GM21390 (cell line): ENCODE results near the gene LTBP1.

Source experiments
- ATAC-seq: cut with Tn5 transposase; IDR thresholded peaks from one replicate; pipeline ENCODE4 v1.9.1; 2021; ENCODE audit not compliant: unreplicated experiment

The LTBP1 gene

DNA sequence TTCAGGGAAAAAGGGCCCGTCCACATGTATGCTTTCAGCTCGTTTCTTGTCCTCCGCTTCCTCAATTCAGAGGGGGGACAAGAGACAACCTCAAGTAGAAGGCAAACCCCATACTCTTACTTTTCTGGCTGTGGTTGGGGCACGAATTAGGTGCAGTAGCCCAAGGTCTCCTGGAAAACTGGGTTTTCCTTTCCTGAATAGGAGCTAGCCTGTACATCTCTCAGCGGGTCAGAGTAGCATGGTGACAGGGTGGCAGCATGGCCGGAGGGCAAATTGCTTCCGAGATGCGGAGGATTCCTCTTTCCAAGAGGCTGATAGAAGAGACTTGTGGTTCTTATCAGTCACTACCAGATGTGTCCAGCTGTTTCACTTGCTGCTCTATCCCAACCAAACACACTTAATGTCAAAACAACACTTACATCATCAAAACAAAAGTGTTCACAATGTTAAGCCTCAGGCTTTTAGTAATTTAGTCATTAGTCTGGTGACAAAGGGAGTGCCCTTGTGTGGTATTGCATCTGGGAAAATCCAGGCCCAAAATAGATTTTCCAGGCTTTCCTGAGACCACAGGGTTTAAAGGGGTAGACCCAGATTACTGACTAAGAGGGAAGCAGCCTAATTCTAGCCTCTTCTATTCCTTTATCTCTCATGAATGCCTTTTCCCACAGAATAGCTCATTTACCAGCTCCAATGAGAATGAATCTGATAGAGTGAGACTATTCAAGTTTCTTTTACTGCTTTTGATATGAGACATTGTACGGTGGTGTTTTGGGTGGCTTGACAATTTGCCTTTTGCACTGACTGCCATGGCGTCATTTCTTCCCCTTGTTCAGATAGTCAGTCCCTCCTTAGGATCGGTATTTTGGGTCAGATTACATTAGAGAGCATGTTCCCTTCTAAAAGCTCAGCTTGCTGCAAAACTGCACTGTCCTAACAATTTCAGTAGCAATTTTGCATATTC lies 162.0 kb downstream of the LTBP1 start:
- ATAC-seq = no peak

DNA sequence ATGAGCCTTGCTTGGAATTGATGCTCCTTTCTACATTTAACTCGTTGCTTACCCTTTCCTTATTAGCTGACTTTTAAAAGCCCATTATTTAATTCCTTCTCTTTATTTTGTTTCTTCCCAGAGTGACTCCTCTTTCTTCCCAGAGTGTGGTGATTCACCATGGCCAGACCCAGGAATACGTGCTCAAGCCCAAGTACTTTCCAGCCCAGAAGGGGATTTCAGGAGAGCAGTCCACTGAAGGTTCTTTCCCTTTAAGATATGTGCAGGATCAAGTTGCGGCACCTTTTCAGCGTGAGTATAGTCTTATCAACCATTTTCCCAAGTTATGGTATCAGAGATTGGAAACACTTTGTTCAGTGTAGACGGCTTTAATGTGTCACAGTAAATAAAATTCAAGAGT lies 163.7 kb downstream of the LTBP1 start:
- ATAC-seq = no peak

DNA sequence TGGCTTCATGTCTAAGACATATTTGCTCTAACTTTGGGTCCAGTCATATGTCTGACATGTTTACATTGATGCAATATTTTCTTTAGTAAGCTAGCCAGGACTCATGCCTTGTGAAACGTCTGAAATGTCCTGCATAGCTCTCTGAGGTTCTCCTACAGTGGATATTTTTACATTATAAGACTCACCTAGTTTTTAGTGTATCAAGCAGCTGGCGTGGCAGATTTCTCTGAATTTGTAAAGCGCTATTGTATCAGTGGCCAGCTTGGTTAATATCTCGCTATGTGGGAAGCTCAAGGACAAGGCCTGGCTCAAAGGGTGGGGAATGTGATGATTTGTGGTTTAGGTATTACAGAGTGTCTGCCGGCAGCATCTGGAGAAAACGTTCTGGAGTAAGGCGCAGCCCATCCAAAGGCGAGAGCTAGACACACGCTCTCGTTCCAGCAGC lies 164.3 kb downstream of the LTBP1 start:
- no peak for ATAC-seq

DNA sequence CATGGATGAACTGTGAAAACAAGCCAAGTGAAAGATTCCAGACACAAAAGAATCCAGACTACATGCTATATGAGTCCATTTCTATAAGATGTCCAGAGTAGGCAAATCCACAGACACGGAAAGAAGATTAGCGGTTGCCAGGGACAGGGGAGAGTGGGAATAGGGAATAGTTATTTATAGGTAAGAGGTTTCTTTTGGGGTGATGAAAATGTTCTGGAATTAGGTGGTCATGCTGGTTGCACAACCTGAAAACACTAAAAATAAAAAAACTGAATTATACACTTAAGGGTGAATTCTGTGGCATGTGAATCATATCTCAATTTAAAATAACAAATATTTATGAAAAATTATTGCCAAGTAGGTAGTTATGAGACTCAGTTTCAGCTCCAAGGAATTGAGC lies 168.4 kb downstream of the LTBP1 start:
- no peak for ATAC-seq

DNA sequence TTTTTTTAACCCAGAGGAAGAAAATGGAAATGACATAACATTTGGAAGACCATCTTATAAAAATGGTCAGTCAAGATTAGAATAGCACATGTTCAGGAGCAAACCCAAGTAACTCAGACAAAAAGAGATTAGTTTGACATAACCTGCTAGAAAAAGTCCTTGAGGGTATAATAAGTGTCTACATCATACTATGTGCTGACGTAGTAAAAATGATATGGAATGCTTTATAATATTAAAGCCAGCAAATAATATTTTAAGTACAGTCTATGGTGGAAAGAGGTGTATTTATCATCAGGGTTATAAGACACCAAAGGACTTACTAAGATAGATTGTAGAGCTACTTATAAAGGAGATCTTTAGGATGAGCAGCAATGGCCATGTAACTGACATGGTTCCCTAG lies 169.0 kb downstream of the LTBP1 start:
- no peak for ATAC-seq

DNA sequence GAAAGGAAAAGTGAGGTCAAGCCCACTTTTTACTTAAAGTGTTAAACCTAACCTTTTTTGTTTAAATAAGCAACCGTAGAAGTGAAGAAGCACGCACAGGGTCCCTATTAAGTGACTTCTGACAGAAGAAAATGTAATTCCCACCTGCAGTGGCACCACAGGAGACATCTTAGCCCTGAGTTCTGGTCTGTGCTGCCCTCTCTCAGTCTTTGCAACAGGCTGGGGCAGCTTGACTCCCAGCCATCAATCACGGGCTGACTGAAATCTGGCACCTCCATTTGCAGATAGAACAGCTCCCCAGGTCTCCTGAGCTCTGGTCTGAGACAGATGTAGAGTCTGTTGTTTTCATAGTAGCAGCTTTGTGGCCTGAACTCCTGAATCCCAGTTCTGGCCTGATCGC lies 170.0 kb downstream of the LTBP1 start:
- no peak for ATAC-seq

DNA sequence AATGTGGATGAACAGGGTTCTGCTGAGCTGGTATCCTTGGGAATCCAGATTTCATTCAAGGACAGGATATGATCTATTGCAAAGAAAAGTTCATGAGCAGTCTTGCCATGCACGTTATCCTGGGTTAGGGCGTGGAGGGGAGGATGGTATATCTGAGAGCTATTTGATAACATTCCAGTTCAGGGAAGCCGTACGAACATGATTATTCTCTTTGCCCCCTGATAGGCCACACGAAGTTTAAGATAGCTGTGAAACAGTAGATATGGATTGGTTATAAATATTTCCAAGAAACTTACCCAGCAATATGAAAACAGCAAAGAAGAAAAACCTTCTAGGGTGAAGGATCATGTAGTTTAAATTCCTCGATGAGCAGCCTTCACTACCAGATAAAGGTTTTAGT lies 171.9 kb downstream of the LTBP1 start:
- ATAC-seq = no peak

DNA sequence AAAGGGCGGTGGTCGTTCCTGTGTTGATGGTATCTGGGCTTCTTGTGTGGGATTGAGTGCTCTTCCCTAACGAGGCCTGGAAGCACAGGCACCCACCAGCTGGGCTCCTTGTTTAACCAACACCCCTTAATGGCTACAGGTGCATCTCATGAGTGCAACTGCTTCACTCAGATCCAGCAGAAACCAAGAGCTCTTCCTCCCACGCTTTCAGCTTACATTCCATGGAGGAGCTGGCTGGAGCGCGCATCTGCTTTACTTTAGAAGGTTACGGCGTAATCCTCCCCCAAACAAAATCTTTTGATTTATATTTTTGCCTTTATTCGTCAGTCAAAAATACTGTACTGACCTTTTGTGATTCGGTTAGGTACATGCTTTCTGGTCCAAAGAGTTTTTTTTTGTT lies 174.7 kb downstream of the LTBP1 start:
- no peak for ATAC-seq

DNA sequence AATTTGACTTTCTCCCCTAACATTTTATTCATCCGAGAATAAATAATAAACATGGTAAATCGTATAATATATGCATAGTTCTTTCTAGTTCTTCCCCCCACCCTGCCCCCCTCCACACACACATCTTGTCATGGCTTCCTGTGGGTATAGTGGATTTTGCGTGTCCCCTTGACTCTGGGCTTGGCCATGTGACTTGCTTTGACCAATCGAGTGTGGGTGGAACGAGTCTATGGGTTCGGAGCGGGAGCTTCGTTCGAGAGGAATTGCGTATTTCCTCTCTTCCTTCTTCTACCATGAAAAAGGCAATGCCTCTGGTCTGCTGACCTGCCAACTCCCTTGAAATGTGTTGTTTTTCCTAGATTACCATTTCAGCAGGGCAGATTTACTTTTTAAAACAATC lies 175.2 kb downstream of the LTBP1 start:
- no peak for ATAC-seq

DNA sequence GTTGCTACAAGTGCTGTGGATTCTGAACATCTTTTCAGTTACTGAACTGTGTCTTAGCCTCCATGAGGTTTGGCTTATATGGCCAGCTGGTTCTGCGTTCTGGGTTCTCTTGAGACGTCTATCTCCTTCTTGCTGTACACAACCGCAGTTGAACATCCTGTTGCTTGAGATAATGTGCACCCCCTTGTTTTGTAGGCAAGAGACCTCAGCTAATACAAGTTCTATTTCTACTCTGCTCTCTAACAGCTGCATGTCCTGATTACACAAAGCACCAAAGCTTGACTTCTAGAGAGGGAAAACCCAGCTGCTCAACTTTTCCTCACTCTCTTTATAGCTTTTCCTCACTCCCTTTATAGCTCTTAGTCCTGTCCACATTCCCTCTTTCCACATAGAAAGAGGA lies 176.0 kb downstream of the LTBP1 start:
- no peak for ATAC-seq

DNA sequence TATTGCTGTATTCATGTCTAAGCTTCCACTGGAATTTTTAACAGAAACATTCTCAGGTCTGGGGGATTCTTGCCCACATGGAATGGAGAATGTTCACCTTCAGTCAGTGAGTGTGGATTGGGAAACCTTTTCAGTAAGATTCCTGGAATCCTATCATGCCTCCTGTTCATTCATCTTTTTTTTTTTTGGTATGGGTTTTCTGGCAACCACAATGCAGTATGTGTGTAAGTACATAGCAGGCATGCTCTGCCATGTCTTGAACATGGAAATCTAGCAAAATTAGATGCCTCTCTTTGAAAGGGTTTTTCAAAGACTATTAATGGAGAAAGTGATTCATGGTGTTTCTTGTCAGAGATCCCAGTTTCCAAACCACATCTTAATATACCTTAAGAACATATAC lies 176.5 kb downstream of the LTBP1 start:
- no peak for ATAC-seq

DNA sequence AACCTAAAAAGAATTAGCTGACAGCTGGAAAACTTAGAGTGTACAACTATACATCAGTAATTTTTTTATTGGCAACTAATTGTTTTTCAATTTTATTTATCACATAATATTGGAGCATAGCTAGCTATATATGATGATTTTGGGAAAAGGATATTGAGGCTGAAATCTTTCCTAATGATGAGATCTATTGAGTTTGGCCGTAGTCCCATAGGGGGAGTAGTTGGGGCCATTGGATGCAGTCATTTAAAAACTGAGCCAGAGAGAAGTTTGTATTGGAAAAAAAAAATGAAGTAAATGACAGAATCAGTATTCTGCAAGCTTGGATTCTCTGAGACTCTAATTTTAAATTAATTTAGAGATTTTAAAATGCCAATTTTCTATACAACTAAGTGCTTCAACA lies 179.8 kb downstream of the LTBP1 start:
- no peak for ATAC-seq

DNA sequence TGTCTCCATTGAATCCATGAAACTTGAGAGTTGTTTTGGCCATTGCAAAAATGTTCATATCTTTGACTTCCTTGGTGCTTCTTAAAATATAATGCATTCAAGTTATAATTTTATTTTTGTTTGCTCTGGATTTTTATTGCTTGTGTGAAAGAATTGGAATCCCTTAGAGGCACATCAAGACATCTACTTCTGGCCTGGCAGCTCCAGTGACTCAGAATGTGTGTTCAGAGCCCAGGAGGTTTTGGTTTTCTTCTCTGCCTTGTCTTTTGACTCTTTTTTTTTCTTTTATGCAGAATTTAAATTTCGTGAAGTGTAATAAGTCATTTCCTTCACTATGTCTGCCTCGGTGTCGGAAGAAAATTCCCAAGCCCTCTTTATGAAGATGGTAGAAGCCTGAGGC lies 180.2 kb downstream of the LTBP1 start:
- ATAC-seq = no peak

DNA sequence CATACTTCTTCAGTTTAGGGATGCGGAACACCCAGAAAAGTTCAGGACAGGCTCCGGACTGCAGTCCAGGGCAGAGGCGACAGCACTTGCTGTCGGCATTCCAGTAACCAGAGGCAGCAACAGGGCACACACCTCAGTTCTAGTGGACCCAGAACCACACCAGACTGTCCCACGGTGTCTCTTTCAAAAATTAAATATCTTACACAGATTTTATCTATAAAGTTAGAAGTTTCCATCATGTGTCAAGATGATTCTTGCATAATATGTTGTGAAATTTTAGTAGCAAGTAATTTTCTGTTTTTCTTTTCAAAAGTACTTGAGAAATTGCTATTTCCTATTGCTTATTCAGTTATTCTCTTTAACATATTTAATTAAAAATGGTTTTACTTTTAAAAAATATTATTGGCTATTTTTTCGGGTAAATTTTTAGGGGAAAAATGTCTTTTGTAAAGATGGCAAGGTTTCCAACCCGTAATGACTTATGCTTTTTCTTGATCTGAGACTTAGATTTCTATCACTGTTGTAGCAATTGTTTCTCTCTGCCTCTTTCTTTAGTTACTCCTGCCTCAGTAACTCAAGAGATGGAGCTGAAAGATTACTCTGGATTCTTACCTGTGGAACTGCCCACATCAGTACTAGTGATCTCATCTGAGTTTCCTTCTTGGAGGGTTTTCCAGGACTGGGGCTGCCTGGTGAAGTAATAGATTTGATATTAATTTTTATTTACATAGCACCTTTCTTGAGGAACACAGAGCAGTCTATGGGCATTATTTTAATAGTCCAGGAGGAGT lies 182.7 kb downstream of the LTBP1 start:
- no peak for ATAC-seq

DNA sequence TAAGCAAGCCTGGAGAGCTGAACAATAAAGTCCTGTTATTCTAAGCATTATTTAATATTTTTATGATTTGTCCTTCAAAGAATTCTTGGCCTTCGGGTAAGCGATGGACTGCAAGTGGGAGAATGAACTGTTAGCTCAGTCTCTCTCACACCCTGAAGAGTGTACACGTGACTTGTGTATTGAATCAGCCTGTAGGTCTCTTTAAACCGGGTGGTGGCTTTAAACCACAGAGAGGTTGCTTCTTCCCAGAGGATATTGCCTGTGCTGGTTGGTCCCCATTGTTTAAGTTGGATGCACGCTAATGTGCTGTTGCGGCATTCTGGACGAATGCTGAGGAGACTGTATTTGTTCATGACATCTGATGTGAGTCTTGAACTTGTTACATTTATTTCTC lies 183.3 kb downstream of the LTBP1 start:
- no peak for ATAC-seq

DNA sequence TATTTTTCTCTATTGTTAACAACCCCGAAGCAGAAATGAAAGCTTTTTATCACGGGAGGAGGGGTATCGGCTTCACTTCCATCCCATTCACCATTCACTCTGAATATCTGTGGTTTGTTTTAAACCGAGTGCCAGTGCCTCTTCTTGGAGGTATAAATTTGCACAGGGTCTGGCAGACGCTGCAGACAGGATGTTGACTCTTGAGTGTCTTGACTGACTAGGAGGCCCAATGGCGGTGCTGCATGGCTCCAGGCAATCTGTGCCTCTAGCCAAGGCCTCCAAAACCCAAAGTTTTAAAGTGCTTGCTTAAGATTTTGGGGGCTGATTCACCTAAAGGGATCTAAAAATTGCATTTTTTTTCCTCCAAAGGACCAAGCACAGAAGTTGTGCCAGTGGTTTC lies 183.8 kb downstream of the LTBP1 start:
- no peak for ATAC-seq

DNA sequence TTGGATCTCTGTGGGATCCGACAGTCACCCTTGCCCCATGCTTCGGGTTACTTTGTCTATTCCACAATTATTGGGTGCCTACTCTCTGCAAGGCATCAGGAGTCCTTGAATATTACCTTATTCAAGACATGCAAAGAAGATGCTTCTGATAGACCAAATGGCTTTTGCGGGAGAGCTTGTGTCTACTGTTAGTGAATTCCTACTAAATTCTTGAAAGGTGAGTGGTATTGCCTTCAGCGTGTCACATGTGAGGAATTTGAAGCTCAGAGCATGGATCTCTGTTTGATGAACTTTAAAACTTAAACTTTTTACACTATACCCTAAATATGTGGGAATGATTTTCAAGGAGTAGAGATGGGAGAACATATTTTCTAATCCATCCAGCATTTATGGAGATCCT lies 184.4 kb downstream of the LTBP1 start:
- no peak for ATAC-seq

DNA sequence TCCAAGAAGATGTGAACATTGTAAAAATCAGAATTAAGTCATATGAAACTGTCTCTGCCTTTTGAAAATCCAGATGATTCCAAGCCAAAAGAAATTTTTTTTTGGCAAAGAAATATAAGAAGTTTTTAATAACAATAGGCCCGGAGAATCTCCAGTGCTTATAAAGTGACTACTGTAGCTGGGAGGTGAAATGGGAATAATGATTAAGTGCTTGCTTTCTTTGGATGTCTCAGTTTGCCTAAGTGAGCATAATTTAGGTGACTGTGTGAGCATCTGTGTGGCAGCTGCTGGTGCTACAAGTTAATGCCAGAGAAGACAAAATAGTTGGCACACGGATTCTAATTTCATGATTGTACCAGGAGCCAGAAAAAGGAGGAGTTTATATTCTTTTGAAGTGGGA lies 185.0 kb downstream of the LTBP1 start:
- ATAC-seq = no peak

DNA sequence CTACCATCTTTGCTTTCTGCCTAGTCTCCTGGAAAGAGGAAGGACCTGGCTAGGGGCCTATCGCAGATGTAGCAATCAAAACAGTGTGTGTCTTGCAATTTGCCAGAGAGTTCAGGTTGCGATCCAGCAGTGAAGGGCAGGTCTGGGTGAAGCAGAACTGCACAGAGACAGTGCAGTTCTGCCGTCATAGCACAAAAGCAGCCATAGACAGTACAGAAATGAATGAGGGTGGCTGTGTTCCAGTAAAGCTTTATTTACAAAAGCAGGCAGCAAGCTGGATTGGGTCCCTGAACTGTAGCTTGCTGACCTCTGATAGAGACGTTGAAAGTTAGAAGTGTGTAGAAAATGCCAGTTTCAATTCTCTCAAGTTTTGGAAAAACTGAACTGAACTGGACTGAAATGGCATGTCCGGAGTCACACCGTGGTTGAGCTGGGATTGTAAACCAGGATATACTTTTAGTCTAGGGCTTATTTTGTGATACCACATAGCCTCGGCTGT lies 186.8 kb downstream of the LTBP1 start:
- no peak for ATAC-seq

DNA sequence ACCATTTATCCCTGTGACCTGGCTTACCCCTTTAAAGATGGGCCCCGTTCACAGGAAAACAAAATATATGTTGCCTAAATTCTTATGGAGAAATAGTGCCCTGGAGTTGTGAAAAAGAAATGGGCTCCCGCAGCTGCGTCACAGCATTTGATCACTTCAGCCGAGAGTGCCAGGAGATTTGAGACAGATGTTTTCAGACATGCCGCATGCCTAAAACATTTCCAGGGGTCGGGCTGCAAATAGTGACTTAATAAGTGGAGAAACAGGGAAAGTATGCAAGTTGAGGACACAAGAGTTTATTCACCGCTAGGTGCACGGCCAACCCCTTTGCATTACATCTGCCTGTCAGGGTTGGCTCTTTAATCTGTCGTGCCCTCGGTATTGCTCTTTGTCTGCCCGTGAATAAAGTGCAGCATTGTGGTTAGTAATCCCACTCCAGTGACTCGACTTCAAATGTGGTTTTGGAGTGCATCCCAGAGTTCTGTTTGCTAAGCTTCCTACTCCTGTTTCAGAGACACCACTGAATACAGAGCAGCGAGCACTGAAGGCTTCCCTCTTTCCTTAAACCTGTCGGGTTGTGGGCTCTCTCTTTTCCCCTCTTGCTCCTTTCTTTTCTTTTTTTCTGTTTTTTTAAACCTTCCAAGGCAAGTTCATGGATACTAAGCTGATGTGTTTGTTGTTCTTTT lies 187.5 kb downstream of the LTBP1 start:
- no peak for ATAC-seq

DNA sequence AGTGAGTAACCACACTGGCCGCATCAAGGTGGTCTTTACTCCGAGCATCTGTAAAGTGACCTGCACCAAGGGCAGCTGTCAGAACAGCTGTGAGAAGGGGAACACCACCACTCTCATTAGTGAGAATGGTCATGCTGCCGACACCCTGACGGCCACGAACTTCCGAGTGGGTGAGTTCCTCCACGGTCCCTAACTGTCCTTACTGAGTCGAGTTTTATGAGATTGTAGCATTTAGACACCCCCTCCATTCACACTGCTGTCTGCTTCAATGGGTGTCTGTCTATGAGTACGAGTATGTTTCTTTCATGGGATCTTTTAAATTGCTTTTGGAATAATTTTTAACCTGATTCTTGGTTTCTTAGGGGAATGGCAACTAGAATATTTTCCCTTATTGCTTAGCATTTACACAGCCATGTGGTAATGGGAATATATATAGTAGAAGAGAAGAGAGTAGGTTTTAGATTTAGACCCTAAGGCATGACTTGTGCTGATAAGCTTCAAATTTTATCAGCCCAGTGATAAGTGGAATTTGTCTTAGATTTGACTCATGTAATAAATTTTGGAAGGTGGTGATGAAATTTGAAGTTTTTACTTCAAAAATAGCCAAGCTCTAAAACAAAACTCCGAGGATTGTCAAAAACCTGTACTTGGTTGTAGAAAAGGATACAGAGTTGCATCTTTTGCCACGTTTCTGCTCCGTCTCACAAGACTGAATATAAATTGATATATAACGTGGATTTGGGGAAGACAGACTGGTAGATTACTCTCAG lies 188.2 kb downstream of the LTBP1 start:
- ATAC-seq = no peak
